Ureter (tissue), 1 donor: ENCODE results near the gene EID3. TPM values are rescaled to one million over a fixed set of nuclear protein-coding genes. Genes with fewer than 3 reads are reported as not detected.

ENCODE experiments used
- total RNA-seq: library from RNA; stranded (reverse); gene quantifications from one replicate; pipeline ENCODE4 v1.2.4, GENCODE V29; 2023
- donor health status: DM: yes; HTN: yes; CAD: no.

Gene EID3
- total RNA-seq, 1 donor from 2014 or later = 4.7 TPM

Other genes starting within 250 kb of the EID3 start
- gene HCFC2, start 239.2 kb upstream of the EID3 start, total RNA-seq = 22.0 TPM
- 26.8 TPM for gene NFYB, start 165.5 kb upstream of the EID3 start, total RNA-seq
- 45.5 TPM for gene TXNRD1, start 88.0 kb upstream of the EID3 start, total RNA-seq
- gene CHST11, start 153.2 kb downstream of the EID3 start, total RNA-seq = 10.8 TPM